ENCODE measurements around the gene BRAF.
A peak's percentile ranks its signal among the peaks of the same experiment; 100 is the strongest.
"Not testable (repeated sequence)": the region's sequence is repeated elsewhere in the genome, so short reads cannot be mapped to it uniquely, and the experiment has no call there.

Gene BRAF

GRCh38 chr7:140876519-140877248 is 48.0 kb downstream of the BRAF start:
- no peak for DNase-seq

GRCh38 chr7:140873434-140873833 is 51.3 kb downstream of the BRAF start:
- no peak for DNase-seq

- no peak for DNase-seq
Observed at GRCh38 chr7:140870003-140870402, 54.7 kb downstream of the BRAF start.

- no peak for DNase-seq
Observed at GRCh38 chr7:140869430-140869829, 55.3 kb downstream of the BRAF start.

GRCh38 chr7:140867467-140868462 is 57.0 kb downstream of the BRAF start:
- no peak for DNase-seq

GRCh38 chr7:140866926-140867325 is 57.8 kb downstream of the BRAF start:
- DNase-seq = no peak

GRCh38 chr7:140864732-140865131 is 60.0 kb downstream of the BRAF start:
- DNase-seq = no peak

- no peak for DNase-seq
Observed at GRCh38 chr7:140863867-140864266, 60.9 kb downstream of the BRAF start.

- no peak for DNase-seq
Observed at GRCh38 chr7:140863184-140863583, 61.5 kb downstream of the BRAF start.

- DNase-seq = no peak
Observed at GRCh38 chr7:140857048-140857447, 67.7 kb downstream of the BRAF start.

GRCh38 chr7:140841166-140841715 is 83.5 kb downstream of the BRAF start:
- DNase-seq = no peak

GRCh38 chr7:140831724-140832123 is 93.0 kb downstream of the BRAF start:
- DNase-seq = no peak

GRCh38 chr7:140829720-140830119 is 95.0 kb downstream of the BRAF start:
- DNase-seq = no peak

- no peak for DNase-seq
Observed at GRCh38 chr7:140828741-140829140, 96.0 kb downstream of the BRAF start.

- DNase-seq = not testable (repeated sequence)
Observed at GRCh38 chr7:140817383-140817782, 107.3 kb downstream of the BRAF start.

GRCh38 chr7:140810830-140811556 is 113.7 kb downstream of the BRAF start:
- peak; percentile 17 for DNase-seq

GRCh38 chr7:140810385-140810784 is 114.3 kb downstream of the BRAF start:
- no peak for DNase-seq

GRCh38 chr7:140778975-140779374 is 145.8 kb downstream of the BRAF start:
- DNase-seq = no peak

GRCh38 chr7:140778568-140778967 is 146.2 kb downstream of the BRAF start:
- DNase-seq = no peak

- no peak for DNase-seq
Observed at GRCh38 chr7:140774371-140774770, 150.4 kb downstream of the BRAF start.

- no peak for DNase-seq
Observed at GRCh38 chr7:140773104-140773503, 151.6 kb downstream of the BRAF start.

GRCh38 chr7:140771826-140772225 is 152.9 kb downstream of the BRAF start:
- no peak for DNase-seq

- no peak for DNase-seq
Observed at GRCh38 chr7:140769852-140770251, 154.9 kb downstream of the BRAF start.

All from SHP77 treated with DMSO at 0.1 percent for 48 hours (cell line).